Subcutaneous adipose tissue (tissue), 4 donors: Measurements from ENCODE around the gene SV2C. TPM values are rescaled to one million over a fixed set of nuclear protein-coding genes. Genes with fewer than 3 reads are reported as not detected.

Experiments used
- CTCF ChIP-seq: fragments of 450-650 bp; IDR thresholded peaks from one replicate; pipeline ENCODE4 v1.5.1; 2016; ENCODE audit warnings: low read depth, mild to moderate bottlenecking, control low read depth, antibody characterized with exemption, moderate library complexity
- total RNA-seq, 4 donors: library from RNA; depleted of rRNA; stranded (reverse); fragments of >200 nt; gene quantifications; one replicate each; pipeline ENCODE4 v1.1.0, GENCODE V29; 2016

Gene SV2C
- total RNA-seq, 4 donors from 2014 or later, result under 0.01 to 0.17 (median under 0.01) TPM; not detected in 1

GRCh38 chr5:76305269-76305668 is 222.1 kb downstream of the SV2C start:
- TF ChIP-seq CTCF, result no peak

- TF ChIP-seq CTCF, result no peak
These were observed 222.6 kb downstream of the SV2C start for GRCh38 chr5:76305775-76306174.

GRCh38 chr5:76310208-76310607 is 227.0 kb downstream of the SV2C start:
- TF ChIP-seq CTCF, result no peak

GRCh38 chr5:76312783-76313182 is 229.6 kb downstream of the SV2C start:
- no peak for TF ChIP-seq CTCF

- TF ChIP-seq CTCF, result no peak
These were observed 231.5 kb downstream of the SV2C start for GRCh38 chr5:76314643-76315042.

- TF ChIP-seq CTCF, result no peak
These were observed 236.5 kb downstream of the SV2C start for GRCh38 chr5:76319673-76320072.

GRCh38 chr5:76325326-76325725 is 242.1 kb downstream of the SV2C start:
- no peak for TF ChIP-seq CTCF
